Renal cortex interstitium (tissue), 15 donors: Measurements from ENCODE around the gene B9D1. TPM values are rescaled to one million over a fixed set of nuclear protein-coding genes. Genes with fewer than 3 reads are reported as not detected.

ENCODE experiments used
- DNase-seq, 11 donors: peaks; one replicate each; pipeline ENCODE4 v3.0.0-alpha.2; 2013; ENCODE audit warnings: low read depth in 9 of 11, low spot score in 4 of 11; ENCODE audit errors: extremely low read depth in 1 of 11
- long read RNA-seq, 16 experiments: transcript quantifications; one replicate each; lab custom pipeline, GENCODE V29; 2026
- polyA plus RNA-seq, 3 donors: library from polyadenylated mRNA; unstranded; fragments of 120-200 nt; gene quantifications; one replicate each; pipeline ENCODE4 v1.2.1, GENCODE V29; 2013; ENCODE audit not compliant: insufficient read length in 3 of 3

Gene B9D1
- 10 to 100 TPM; 34.7 to 48.8 (median 39.6) TPM for polyA plus RNA-seq
- long read RNA-seq, donor 1, transcript B9D1-201 (7 exons, 908 nt), result major isoform, 9 of 11 reads
- long read RNA-seq, donor 1, partial matches to known transcripts, result 0 of 11 reads
- long read RNA-seq, donor 1, other reads (novel, unspliced or antisense), result 0 of 11 reads
- long read RNA-seq, donor 2, transcript B9D1-201 (7 exons, 908 nt), result major isoform, 16 of 23 reads
- long read RNA-seq, donor 2, partial matches to known transcripts, result 0 of 23 reads
- long read RNA-seq, donor 2, other reads (novel, unspliced or antisense), result 0 of 23 reads
- long read RNA-seq, donor 3, transcript B9D1-205 (6 exons, 601 nt), result minor isoform, 8 of 35 reads
- long read RNA-seq, donor 3, transcript B9D1-201 (7 exons, 908 nt), result major isoform, 17 of 35 reads
- long read RNA-seq, donor 3, transcript B9D1-206 (7 exons, 923 nt), result minor isoform, 5 of 35 reads
- long read RNA-seq, donor 3, partial matches to known transcripts, result 0 of 35 reads
- long read RNA-seq, donor 3, other reads (novel, unspliced or antisense), result 0 of 35 reads
- long read RNA-seq, donor 4, transcript B9D1-201 (7 exons, 908 nt), result major isoform, 8 of 17 reads
- long read RNA-seq, donor 4, partial matches to known transcripts, result 0 of 17 reads
- long read RNA-seq, donor 4, other reads (novel, unspliced or antisense), result 0 of 17 reads
- long read RNA-seq, donor 5, result 0 reads
- long read RNA-seq, donor 6, transcript B9D1-201 (7 exons, 908 nt), result major isoform, 12 of 18 reads
- long read RNA-seq, donor 6, partial matches to known transcripts, result 0 of 18 reads
- long read RNA-seq, donor 6, other reads (novel, unspliced or antisense), result 0 of 18 reads
- long read RNA-seq, donor 7, transcript B9D1-201 (7 exons, 908 nt), result major isoform, 23 of 39 reads
- long read RNA-seq, donor 7, partial matches to known transcripts, result 7 of 39 reads
- long read RNA-seq, donor 7, other reads (novel, unspliced or antisense), result 0 of 39 reads
- long read RNA-seq, donor 8, result 0 reads
- long read RNA-seq, donor 9, transcript B9D1-201 (7 exons, 908 nt), result major isoform, 12 of 15 reads
- long read RNA-seq, donor 9, partial matches to known transcripts, result 0 of 15 reads
- long read RNA-seq, donor 9, other reads (novel, unspliced or antisense), result 0 of 15 reads
- long read RNA-seq, donor 10, transcript B9D1-201 (7 exons, 908 nt), result major isoform, 11 of 37 reads
- long read RNA-seq, donor 10, transcript B9D1-205 (6 exons, 601 nt), result minor isoform, 8 of 37 reads
- long read RNA-seq, donor 10, partial matches to known transcripts, result 16 of 37 reads
- long read RNA-seq, donor 10, other reads (novel, unspliced or antisense), result 0 of 37 reads
- long read RNA-seq, donor 11, transcript B9D1-201 (7 exons, 908 nt), result major isoform, 10 of 54 reads
- long read RNA-seq, donor 11, partial matches to known transcripts, result 39 of 54 reads
- long read RNA-seq, donor 11, other reads (novel, unspliced or antisense), result 0 of 54 reads
- long read RNA-seq, donor 12, transcript B9D1-201 (7 exons, 908 nt), result major isoform, 10 of 12 reads
- long read RNA-seq, donor 12, partial matches to known transcripts, result 0 of 12 reads
- long read RNA-seq, donor 12, other reads (novel, unspliced or antisense), result 0 of 12 reads
- long read RNA-seq, donor 13, result 0 reads
- long read RNA-seq, donor 14, transcript B9D1-201 (7 exons, 908 nt), result major isoform, 11 of 21 reads
- long read RNA-seq, donor 14, partial matches to known transcripts, result 0 of 21 reads
- long read RNA-seq, donor 14, other reads (novel, unspliced or antisense), result 0 of 21 reads
- long read RNA-seq, donor 15, transcript B9D1-201 (7 exons, 908 nt), result major isoform, 6 of 8 reads
- long read RNA-seq, donor 15, partial matches to known transcripts, result 0 of 8 reads
- long read RNA-seq, donor 15, other reads (novel, unspliced or antisense), result 0 of 8 reads
- long read RNA-seq, donor 16, transcript B9D1-201 (7 exons, 908 nt), result major isoform, 28 of 50 reads
- long read RNA-seq, donor 16, transcript B9D1-205 (6 exons, 601 nt), result minor isoform, 5 of 50 reads
- long read RNA-seq, donor 16, partial matches to known transcripts, result 0 of 50 reads
- long read RNA-seq, donor 16, other reads (novel, unspliced or antisense), result 7 of 50 reads

- DNase-seq, result peak; percentile 81 to 98 (median 90)
Measured at GRCh38 chr17:19362277-19363113, at the start of gene B9D1. B9D1 (minus strand) TSS chr17:19362723; CDS start chr17:19362569, 154 bp downstream.

- DNase-seq, result no peak
Measured at GRCh38 chr17:19411631-19412030, 49.1 kb upstream of the B9D1 start.

- DNase-seq, result no peak
Measured at GRCh38 chr17:19410875-19411620, 48.5 kb upstream of the B9D1 start, which contains the start of gene RNF112. RNF112 (plus strand) TSS chr17:19411232; CDS start chr17:19411409, 177 bp downstream.

GRCh38 chr17:19410091-19410490, 47.6 kb upstream of the B9D1 start:
- no peak for DNase-seq

GRCh38 chr17:19409509-19409908, 47.0 kb upstream of the B9D1 start:
- no peak for DNase-seq

GRCh38 chr17:19409066-19409465, 46.5 kb upstream of the B9D1 start:
- no peak for DNase-seq

- DNase-seq, result no peak
Measured at GRCh38 chr17:19408346-19408710, 45.8 kb upstream of the B9D1 start.

- DNase-seq, result no peak
Measured at GRCh38 chr17:19407601-19408345, 45.2 kb upstream of the B9D1 start.

GRCh38 chr17:19405114-19405513, 42.6 kb upstream of the B9D1 start:
- DNase-seq, result no peak

GRCh38 chr17:19404264-19404663, 41.7 kb upstream of the B9D1 start:
- no peak for DNase-seq

GRCh38 chr17:19403021-19403420, 40.5 kb upstream of the B9D1 start:
- no peak for DNase-seq

GRCh38 chr17:19402171-19402570, 39.6 kb upstream of the B9D1 start:
- no peak for DNase-seq

GRCh38 chr17:19401321-19402010, 38.9 kb upstream of the B9D1 start:
- DNase-seq, result no peak

- no peak for DNase-seq
Measured at GRCh38 chr17:19399750-19400450, 37.4 kb upstream of the B9D1 start.
